Glomerular visceral epithelial cell (primary cell): ENCODE results near the gene DPP6.
"Not testable (repeated sequence)": the region's sequence is repeated elsewhere in the genome, so short reads cannot be mapped to it uniquely, and the experiment has no call there.

Source experiments
- DNase-seq: peaks from one replicate; pipeline ENCODE4 v3.0.0-alpha.2; 2016; ENCODE audit errors: extremely low spot score

The DPP6 gene

DNA sequence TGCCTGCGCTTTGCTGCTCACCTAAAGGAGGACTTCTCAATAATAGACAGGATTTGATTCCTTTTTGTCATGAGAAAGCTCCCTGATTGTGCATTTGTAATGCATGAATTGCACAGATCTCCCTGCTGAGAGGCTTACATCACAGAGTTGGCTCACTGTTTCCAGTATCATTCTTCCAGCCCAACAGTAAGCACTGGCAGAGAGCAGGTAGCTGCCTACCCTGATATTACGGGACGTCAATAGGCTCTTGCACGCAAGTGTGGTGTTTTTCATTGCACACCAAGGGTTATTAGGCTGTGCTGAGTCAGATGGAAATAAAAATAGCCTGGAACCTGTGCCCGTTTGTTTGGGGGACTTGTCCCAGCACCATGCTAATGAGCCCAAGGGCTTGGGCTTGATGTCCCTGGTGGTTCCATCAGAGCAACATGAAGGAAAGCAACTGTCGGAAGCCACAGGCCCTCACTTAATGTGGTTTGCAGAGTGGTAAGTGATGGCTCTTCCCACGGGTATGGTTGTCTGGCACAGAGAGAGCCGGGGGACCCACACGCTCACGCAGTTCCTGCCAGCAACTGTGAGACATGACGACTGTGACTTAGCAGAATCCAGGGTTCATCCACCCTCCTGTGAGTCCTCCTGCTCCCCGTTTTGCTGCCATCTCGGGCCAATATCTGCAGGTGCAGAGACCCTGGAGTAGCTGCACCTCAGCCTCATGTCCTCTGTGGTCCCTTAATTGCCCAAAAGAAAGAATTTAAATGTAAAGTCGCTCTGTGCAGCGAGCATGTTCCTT is 20.4 kb downstream of the DPP6 start:
- not testable (repeated sequence) for DNase-seq

DNA sequence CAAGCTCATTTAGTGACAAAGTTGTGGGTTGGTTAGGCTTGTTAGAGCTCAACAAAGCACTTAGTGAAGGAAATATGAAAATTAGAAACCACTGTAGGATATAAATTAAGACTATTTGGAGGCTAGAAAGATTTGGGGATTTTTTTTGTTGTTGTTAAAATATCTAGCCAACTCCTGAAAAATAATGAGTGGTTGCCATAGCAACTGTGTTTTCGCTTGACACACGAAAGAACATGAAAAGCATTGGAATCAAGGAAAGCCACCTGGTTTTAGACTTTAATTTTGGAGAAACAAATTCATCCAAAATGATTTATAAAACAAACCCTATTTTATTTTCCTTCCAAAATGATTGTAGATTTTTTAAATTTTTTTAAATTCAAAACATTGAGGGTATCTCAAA is 26.3 kb downstream of the DPP6 start:
- not testable (repeated sequence) for DNase-seq

DNA sequence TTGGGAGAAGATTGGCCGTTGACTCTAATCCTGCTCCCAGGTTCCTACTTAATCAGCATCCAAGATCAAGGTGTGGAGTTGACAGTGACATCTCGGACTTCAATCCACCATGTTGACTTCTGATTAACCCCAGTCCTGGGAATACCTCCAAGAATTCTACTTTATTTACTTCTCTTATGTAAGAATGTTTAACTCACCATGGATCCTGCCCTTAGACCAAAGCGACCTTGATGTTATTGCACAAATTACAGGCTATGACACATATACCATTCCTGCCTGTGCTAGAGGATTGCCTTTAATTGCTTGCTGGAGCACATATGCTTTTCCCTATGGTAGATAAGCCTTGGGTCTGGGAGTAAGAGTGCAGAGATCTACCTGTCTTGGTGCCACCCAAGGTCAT is 28.1 kb downstream of the DPP6 start:
- DNase-seq = not testable (repeated sequence)

DNA sequence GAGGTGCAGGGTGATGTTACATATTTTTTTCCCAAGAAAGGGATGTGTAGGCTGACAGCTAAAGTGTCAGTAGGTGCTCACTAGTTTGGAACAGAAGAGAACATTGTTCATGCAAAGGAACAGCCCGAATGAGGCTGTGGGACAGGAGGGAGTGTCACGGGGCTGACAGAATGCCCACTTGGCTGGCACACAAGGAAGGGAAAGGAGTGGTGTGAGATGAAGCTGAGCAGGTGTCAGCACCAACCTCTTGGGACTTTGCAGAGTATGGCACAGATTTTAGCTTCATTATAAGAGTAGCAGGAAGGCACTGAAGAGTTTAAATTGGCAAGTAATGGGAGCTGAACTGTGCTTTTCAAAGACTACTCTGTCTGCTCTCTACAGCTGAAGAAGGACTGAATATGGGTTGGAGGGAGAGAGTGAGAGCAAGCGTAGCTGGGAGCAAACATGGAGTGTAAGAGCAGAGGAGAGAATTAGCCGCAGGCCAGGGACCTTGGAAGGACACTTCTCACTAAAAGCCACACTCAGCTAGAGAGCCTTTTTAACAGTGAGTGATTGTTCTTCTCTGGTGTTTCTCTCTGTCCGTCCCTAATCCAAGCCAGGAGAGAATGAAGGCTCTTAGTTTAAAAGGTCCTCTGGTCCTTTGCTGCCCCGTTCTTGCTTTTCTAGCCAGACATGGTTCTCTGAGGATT is 35.0 kb downstream of the DPP6 start:
- DNase-seq = not testable (repeated sequence)

DNA sequence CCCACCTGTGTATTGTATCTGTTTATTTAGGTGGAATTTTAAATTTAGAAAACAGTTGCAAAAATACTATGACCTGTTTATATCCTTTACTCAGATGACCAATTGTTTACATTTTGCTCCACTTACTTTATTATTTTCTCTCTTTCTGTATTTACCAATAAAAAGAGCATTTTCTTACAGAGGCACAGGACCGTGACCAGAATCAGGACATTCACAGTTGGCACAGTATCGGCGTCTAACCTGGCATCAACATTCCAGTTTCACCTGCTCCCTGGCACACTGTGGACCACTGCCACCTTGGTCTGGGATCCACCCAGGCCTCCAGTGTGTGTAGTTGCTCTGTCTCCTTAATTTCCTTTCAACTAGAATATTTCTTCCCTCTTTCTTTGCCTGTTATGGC is 39.9 kb downstream of the DPP6 start:
- not testable (repeated sequence) for DNase-seq

DNA sequence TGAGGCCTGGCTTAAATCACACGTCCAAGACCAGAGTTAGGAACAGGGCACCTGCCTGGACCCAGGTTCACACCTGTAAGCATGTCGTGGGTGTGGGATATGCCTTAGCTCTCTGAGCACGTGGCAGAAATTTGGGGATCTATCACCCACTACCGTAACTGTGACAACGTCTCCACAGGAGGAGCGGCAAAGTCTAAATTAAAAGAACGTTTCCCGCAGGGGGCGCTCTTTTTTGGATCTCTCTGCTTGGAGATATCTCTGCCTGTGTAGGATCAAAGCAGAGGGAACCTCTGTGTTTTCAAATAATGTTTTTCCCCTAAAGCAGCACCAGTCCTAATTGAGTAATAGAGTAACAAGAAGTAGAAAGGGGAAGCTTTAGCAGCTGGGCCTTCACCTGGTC is 43.0 kb downstream of the DPP6 start:
- DNase-seq = not testable (repeated sequence)

DNA sequence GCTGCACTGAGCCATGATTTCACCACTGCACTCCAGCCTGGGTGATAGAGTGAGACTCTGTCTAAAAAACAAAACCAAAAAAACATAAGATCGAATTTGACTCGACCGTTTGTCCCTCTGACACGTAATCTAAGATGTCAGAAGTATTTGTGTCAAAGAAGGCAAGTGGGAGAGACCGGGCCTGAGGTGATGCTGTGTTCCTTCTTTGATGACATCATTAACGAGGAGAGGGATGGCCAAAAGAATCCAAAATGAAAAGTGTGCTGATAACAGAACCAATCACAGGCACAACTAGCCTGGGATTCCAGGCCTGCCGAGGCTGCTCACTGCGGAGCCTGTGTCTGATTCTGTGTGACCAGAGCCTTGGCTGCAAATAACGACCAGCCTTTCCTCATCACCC is 52.9 kb downstream of the DPP6 start:
- DNase-seq = not testable (repeated sequence)

DNA sequence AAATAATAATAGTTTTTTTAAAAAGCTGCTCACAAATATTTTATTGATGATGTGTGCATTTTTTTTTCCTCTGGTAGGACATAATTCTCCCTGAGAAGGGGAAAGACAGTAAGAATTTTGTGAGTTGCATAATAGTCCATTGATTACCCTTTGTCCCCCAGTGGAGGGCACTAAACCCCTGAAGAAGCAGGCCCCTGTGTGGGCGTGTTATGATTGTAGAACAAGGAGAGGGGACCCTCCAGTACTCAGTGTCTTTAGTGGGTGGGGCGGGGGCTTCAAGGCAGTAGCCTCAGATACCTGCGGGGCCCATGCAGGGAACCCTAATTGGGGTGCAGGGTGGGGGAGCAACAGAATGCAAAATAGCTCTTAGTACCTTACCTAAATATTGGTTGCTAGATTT is 57.4 kb downstream of the DPP6 start:
- DNase-seq = not testable (repeated sequence)

DNA sequence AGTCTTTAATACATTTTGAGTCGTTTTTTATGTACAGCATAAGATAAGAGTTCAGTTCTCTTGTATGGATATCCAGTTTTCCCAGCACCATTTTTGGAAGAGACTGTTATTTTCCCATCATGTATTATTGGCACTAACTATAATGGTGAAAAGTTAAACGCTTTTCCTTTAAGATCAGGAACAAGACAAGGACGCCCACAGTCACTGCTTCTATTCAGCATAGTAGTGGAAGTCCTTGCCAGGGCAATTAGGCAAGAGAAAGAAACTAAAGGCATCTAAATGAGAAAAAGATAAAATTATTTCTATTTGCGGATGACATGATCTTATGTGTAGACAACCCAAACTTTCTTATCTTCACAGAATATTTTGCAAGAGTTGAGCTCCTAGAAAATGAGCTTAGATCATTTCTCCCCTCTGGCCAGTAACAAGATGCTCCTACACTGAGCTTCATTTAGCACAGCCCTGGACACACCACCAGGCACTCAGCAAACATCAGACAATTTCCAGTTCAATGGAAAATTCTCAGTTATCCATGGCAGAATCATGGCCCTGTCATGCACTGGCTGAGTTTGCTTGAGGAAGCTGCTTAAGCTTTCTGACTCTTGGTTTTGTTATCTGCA is 61.6 kb downstream of the DPP6 start:
- DNase-seq = not testable (repeated sequence)

DNA sequence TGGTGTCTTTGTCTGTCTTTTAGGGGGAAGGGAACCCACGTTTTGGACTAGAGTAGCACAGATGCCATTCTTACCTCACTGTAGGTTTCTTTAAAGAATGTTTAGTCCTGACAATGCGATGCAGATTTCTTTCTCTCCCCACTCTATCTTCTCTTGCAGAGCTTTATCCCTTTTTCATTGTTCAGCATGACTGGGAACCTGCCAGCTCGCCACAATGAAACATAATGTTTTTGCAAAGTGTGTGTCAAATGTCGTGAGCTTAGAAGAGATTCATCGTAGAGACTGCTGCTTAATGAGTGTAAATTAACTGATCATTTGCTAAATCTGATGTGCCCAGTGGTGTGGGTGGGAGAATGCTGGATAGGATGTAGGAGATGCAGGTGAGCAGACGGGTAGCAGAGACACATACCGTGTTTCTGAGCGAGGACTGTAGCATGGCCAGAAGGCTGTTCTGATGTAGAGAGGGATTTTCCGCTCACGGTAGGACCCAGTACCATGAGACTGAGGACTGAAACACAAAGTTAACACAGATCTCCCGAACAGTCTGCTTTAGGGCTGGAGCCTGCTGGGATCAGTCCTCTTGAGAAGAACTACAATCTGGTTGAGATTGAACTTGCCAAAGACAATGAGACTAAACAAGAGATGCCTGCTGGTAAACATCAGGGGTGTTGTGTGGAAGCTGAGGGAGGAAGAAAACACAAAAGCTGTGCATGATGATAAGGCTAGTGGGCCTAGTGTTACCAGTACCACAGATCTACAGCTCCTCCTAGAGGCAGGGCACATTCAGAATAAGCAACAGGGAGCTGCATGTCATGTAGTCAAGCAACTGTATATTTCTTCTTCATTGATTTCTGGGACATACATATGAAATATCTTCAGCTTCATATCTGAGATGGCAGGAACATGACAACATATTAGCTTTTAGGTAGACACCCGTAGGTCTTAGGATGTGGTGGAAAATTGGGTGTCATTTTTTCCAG is 65.5 kb downstream of the DPP6 start:
- DNase-seq = not testable (repeated sequence)

DNA sequence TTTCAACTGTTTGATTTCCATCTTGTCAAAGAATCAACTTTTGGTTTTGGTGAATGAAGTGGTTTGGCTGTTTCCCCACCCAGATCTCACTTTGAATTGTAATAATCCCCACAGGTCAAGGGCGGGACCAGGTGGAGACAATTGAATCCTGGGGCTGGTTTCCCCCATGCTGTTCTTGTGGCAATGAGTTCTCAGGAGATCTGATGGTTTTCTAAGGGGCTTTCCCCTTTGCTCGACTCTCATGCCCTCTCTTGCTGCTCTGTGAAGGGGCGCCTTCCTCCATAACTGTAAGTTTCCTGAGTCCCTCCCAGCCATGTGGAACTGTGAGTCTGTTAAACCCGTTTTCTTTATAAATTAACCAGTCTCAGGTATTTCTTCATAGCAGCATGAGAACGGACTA is 68.6 kb downstream of the DPP6 start:
- DNase-seq = not testable (repeated sequence)

DNA sequence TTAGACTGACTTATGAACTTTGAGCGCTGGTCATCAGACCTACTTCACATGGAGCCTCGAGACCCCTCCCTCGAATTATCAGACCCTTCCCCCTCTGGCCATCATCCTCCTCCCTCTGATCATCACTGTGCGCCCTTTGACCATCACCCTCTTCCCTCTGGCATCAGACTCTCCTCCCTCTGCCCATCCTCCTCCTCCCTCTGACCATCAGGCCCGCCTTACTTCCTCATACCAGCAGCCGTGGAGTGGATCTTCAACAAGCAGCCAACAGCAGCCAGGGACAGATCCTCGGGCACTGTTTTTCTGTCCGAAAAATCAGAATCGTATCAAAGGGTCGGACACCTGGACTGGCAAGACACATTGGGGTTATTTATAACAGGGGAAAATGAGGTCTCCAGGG is 70.5 kb downstream of the DPP6 start:
- DNase-seq = not testable (repeated sequence)

DNA sequence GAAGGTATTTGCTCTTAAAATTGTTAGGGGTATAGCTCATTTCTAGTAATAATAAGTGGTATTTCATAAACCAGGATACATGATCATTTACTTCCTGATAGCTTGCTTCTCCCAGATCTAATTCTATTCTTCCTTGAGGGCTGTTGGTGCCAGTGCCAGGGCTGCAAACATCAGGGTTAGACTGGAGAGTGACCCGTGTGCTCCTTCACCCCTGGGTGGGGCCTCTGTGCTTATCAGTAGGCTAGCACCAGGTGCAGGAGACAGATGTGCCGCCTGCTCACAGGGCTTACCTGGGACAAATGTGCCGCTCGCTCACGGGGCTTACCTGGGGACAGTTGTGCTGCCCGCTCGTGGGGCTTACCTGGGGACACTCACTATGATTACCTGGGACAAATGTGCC is 71.2 kb downstream of the DPP6 start:
- DNase-seq = not testable (repeated sequence)

DNA sequence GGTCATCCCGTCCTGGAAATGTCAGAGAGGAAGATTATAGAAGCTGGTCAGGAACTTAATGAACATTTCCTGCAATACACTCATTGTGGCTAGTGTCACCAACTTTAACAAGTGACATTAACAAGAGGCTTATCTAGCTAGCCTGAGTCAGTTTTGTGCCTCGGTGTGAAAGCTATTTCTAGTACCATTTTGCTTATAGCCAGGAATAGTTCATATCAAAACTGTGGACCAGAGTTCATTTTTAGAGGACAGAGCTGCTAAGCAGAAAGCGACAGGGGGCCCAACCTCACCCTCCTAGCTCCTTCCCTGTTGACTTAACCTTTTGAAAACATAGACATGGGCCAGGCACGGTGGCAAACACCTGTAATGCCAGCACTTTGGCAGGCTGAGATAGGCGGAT is 76.9 kb downstream of the DPP6 start:
- DNase-seq = not testable (repeated sequence)

DNA sequence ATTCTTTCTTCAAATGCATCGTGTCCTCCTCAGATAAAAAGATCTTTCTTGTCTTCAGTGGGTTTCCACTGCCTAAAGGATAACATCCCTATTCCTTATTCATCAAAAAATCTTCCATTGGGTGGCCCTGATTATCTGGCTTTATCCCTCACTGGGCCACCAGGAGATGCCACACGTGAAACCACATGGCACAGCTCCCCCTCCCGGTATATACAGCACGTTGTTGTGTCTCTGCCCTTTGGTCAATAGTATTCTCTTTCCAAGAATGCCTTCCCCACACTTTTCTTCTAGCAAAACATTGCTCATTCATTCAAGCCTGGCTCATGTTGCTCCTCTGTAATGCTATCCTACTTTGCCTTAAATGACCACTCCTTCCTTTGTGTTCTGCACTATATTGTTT is 80.4 kb downstream of the DPP6 start:
- DNase-seq = not testable (repeated sequence)

DNA sequence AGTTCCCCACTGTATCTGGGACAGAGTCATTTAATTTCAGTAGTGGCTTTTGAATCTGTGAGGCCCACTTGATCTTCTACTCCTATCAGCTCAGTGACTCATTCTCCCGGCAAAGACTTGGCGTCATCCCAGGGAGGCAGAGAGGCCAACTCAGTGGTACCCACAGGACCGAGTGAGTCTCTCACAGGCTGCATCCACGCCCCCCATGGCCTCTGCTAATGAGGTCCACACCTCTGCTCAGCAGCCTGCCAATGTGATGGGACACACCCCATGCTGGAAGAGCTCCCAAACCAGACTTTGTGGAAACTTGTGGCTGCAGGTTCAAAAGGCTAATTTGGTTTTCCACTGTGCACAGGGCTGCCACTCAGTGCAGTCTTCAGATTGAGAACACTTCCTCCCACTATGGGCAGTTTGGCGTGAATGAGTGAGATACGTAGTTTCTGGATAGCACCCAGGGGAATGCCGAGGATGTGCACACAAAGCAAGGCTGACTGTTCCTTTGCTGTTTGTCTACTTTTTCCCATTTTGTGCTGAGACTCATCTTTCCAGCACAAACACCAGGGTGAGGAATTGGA is 81.6 kb downstream of the DPP6 start:
- DNase-seq = not testable (repeated sequence)

DNA sequence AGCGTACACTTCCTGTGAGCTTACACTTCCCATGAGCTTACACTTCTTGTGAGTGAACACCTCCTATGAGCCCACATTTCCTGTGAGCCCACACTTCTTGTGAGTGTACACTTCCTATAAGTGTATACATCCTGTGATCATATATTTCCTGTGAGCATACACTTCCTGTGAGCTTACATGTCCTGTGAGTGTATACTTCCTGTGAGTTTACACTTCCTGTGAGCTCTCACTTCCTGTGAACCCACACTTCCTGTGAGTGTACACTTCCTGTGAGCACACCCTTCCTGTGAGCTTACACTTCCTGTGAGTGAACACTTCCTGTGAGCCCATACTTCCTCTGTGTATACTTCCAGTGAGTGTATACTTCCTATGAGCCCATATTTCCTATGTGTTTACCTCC is 82.5 kb downstream of the DPP6 start:
- not testable (repeated sequence) for DNase-seq

DNA sequence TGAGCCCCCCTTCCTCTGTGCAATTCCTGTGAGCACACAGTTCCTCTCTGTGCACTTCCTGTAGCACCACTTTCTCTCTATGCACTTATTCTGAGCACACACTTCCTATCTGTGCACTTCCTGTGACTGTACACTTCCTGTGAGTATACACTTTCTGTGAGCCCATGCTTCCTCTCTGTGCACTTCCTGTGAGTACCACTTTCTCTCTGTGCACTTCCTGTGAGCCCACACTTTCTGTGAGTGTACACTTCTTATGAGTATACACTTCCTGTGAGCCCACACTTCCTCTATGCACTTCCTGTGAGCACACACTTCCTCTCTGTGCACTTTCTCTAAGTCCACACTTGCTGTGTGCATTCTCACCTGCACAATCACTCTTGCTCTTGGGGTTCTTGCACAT is 83.4 kb downstream of the DPP6 start:
- DNase-seq = not testable (repeated sequence)

DNA sequence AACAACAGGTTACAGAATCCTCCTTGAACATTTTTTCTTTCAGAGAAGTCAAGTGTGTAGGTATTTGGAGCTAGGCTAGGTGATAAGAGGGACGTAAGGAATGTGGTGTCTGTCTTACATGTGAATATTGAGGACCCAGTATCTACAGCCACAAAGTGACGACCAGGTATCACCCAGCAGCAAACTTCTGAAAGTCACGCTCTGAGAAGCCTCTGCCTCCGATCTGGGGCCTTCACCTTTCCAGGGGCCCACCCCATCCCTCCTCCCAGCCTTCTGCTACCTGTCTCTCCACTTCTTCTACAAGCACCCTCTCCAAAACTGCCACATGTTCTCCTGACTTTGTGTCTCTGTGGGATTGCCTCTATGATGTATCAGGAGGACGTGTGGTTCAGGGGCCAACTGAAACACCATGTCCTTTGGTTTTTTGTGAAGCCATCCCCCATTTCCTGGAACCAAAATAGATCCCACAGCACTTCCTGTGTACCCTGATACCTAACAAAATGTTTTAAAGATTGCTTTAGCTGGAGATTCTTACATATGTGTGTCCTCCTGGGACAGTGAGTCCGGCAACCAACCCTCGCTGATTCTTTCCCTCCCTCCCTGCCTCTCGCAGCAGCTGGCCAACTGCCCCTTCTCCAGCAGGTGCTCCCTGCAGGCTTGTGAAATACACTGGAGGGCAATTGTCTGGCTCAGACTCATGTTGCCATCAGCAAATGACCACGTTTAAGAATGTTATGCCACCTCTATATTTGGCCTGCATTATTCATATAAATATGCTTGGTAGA is 93.9 kb downstream of the DPP6 start:
- not testable (repeated sequence) for DNase-seq

DNA sequence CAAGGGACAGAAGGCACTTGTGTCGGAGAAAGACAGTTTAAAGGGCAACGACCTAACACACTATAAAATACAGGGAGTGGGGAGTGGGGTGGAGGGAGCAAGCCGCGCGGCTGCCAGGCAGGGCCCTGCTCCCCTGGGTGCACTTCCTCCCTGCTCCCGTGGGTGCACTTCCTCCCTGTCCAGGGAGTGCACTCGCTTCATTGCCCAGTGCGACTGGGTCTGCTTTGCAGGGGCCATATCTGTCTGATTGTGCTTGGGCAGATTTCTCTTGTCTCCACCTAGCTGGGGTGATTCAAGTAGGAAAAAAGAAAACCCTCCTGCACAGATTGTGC is 94.5 kb downstream of the DPP6 start:
- DNase-seq = not testable (repeated sequence)
